ENCODE data around the gene RAB3C. TPM values are rescaled to one million over a fixed set of nuclear protein-coding genes. Genes with fewer than 3 reads are reported as not detected.

Gene RAB3C
- total RNA-seq, 1 experiment from 2014 or later = 13.3 TPM

GRCh38 chr5:58775701-58776262 lies 192.9 kb downstream of the RAB3C start:
- Mint-ChIP-seq H3K27ac (no peak overlapping the region), H3K4me3 (no peak overlapping the region), H3K36me3 (no peaks in the 10 kb centered on the region), H3K9me3 (peaks cover 5% of the 10 kb centered on the region), H3K4me1 (no peaks in the 10 kb centered on the region), H3K27me3 (ENCODE audit: low read depth) (no peaks in the 10 kb centered on the region; the same call in 1 of the 2 replicates)
- ChIA-PET CTCF (no interaction called here), POLR2A (no interaction called here)
- ATAC-seq (no peak), DNase-seq (ENCODE audit: low spot score) (no peak)
- TF ChIP-seq KAT7 (CRISPR knock-in tag; IDR thresholded peaks at IDR 0.05; ENCODE audit: borderline replicate concordance) (no peak), GRHL2 (CRISPR knock-in tag; IDR thresholded peaks at IDR 0.05; ENCODE audit: insufficient replicate concordance, severe bottlenecking) (no peak), SMAD4 (CRISPR knock-in tag; IDR thresholded peaks at IDR 0.05) (no peak), OVOL2 (CRISPR knock-in tag; IDR thresholded peaks at IDR 0.05; ENCODE audit: borderline replicate concordance) (no peak), ARID4B (CRISPR knock-in tag; IDR thresholded peaks at IDR 0.05; ENCODE audit: borderline replicate concordance) (no peak), ATF3 (CRISPR knock-in tag; conservative IDR thresholded peaks at IDR 0.05) (no peak), EMX1 (CRISPR knock-in tag; IDR thresholded peaks at IDR 0.05) (no peak), ZNF138 (CRISPR knock-in tag; conservative IDR thresholded peaks at IDR 0.05) (no peak), CREB1 (CRISPR knock-in tag; IDR thresholded peaks at IDR 0.05) (no peak), SOX15 (CRISPR knock-in tag; IDR thresholded peaks at IDR 0.05) (no peak), NR3C1 (CRISPR knock-in tag; conservative IDR thresholded peaks at IDR 0.05; ENCODE audit: low read depth) (no peak), PRRX2 (CRISPR knock-in tag; IDR thresholded peaks at IDR 0.05) (no peak), ELF4 (CRISPR knock-in tag; IDR thresholded peaks at IDR 0.05; ENCODE audit: low read depth) (no peak)
- TF ChIP-seq, protein P1, sequence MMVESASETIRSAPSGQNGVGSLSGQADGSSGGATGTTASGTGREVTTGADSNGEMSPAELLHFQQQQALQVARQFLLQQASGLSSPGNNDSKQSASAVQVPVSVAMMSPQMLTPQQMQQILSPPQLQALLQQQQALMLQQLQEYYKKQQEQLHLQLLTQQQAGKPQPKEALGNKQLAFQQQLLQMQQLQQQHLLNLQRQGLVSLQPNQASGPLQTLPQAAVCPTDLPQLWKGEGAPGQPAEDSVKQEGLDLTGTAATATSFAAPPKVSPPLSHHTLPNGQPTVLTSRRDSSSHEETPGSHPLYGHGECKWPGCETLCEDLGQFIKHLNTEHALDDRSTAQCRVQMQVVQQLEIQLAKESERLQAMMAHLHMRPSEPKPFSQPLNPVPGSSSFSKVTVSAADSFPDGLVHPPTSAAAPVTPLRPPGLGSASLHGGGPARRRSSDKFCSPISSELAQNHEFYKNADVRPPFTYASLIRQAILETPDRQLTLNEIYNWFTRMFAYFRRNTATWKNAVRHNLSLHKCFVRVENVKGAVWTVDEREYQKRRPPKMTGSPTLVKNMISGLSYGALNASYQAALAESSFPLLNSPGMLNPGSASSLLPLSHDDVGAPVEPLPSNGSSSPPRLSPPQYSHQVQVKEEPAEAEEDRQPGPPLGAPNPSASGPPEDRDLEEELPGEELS (CRISPR knock-in tag; IDR thresholded peaks at IDR 0.05) = no peak
- TF ChIP-seq, protein P2, sequence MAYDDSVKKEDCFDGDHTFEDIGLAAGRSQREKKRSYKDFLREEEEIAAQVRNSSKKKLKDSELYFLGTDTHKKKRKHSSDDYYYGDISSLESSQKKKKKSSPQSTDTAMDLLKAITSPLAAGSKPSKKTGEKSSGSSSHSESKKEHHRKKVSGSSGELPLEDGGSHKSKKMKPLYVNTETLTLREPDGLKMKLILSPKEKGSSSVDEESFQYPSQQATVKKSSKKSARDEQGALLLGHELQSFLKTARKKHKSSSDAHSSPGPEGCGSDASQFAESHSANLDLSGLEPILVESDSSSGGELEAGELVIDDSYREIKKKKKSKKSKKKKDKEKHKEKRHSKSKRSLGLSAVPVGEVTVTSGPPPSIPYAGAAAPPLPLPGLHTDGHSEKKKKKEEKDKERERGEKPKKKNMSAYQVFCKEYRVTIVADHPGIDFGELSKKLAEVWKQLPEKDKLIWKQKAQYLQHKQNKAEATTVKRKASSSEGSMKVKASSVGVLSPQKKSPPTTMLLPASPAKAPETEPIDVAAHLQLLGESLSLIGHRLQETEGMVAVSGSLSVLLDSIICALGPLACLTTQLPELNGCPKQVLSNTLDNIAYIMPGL (CRISPR knock-in tag; IDR thresholded peaks at IDR 0.05) = no peak
- TF ChIP-seq, protein P3, sequence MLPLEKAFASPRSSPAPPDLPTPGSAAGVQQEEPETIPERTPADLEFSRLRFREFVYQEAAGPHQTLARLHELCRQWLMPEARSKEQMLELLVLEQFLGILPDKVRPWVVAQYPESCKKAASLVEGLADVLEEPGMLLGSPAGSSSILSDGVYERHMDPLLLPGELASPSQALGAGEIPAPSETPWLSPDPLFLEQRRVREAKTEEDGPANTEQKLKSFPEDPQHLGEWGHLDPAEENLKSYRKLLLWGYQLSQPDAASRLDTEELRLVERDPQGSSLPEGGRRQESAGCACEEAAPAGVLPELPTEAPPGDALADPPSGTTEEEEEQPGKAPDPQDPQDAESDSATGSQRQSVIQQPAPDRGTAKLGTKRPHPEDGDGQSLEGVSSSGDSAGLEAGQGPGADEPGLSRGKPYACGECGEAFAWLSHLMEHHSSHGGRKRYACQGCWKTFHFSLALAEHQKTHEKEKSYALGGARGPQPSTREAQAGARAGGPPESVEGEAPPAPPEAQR (CRISPR knock-in tag; IDR thresholded peaks at IDR 0.05) = no peak
- TF ChIP-seq, protein P4, sequence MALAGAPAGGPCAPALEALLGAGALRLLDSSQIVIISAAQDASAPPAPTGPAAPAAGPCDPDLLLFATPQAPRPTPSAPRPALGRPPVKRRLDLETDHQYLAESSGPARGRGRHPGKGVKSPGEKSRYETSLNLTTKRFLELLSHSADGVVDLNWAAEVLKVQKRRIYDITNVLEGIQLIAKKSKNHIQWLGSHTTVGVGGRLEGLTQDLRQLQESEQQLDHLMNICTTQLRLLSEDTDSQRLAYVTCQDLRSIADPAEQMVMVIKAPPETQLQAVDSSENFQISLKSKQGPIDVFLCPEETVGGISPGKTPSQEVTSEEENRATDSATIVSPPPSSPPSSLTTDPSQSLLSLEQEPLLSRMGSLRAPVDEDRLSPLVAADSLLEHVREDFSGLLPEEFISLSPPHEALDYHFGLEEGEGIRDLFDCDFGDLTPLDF (CRISPR knock-in tag; IDR thresholded peaks at IDR 0.05) = no peak
- TF ChIP-seq, protein P5, sequence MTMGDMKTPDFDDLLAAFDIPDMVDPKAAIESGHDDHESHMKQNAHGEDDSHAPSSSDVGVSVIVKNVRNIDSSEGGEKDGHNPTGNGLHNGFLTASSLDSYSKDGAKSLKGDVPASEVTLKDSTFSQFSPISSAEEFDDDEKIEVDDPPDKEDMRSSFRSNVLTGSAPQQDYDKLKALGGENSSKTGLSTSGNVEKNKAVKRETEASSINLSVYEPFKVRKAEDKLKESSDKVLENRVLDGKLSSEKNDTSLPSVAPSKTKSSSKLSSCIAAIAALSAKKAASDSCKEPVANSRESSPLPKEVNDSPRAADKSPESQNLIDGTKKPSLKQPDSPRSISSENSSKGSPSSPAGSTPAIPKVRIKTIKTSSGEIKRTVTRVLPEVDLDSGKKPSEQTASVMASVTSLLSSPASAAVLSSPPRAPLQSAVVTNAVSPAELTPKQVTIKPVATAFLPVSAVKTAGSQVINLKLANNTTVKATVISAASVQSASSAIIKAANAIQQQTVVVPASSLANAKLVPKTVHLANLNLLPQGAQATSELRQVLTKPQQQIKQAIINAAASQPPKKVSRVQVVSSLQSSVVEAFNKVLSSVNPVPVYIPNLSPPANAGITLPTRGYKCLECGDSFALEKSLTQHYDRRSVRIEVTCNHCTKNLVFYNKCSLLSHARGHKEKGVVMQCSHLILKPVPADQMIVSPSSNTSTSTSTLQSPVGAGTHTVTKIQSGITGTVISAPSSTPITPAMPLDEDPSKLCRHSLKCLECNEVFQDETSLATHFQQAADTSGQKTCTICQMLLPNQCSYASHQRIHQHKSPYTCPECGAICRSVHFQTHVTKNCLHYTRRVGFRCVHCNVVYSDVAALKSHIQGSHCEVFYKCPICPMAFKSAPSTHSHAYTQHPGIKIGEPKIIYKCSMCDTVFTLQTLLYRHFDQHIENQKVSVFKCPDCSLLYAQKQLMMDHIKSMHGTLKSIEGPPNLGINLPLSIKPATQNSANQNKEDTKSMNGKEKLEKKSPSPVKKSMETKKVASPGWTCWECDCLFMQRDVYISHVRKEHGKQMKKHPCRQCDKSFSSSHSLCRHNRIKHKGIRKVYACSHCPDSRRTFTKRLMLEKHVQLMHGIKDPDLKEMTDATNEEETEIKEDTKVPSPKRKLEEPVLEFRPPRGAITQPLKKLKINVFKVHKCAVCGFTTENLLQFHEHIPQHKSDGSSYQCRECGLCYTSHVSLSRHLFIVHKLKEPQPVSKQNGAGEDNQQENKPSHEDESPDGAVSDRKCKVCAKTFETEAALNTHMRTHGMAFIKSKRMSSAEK (CRISPR knock-in tag; IDR thresholded peaks at IDR 0.05; ENCODE audit: borderline replicate concordance) = no peak
